Lower lobe of right lung (tissue), 2 donors: Measurements from ENCODE around the gene TLR2. TPM values are rescaled to one million over a fixed set of nuclear protein-coding genes. Genes with fewer than 3 reads are reported as not detected.

ENCODE experiments used
- ATAC-seq, 2 donors: fragments of 200-7000 bp; cut with Tn5 transposase; one replicate each; pipeline ENCODE4 v1.9.1; 2020 to 2022; ENCODE audit warnings: mild to moderate bottlenecking in 2 of 2, moderate library complexity in 2 of 2
- DNase-seq: peaks from one replicate; pipeline ENCODE4 v3.0.0-alpha.2; 2020
- H3K27ac ChIP-seq: fragments of 200-600 bp; one replicate; pipeline ENCODE4 v1.8.0; 2022
- H3K27me3 ChIP-seq: fragments of 200-600 bp; one replicate; pipeline ENCODE4 v1.8.0; 2022; ENCODE audit warnings: low read depth
- H3K36me3 ChIP-seq: fragments of 200-600 bp; one replicate; pipeline ENCODE4 v1.8.0; 2022; ENCODE audit warnings: mild to moderate bottlenecking
- H3K4me1 ChIP-seq: fragments of 200-600 bp; one replicate; pipeline ENCODE4 v1.8.0; 2022
- H3K4me3 ChIP-seq: fragments of 200-600 bp; one replicate; pipeline ENCODE4 v1.8.0; 2022; ENCODE audit warnings: mild to moderate bottlenecking
- H3K9me3 ChIP-seq: fragments of 200-600 bp; one replicate; pipeline ENCODE4 v1.8.0; 2022
- CTCF ChIP-seq: fragments of 200-600 bp; IDR thresholded peaks from one replicate; pipeline ENCODE4 v1.8.0; 2022; ENCODE audit warnings: antibody characterized with exemption, mild to moderate bottlenecking
- intact Hi-C: fragments of 100-400 bp; cut with DNase I; formaldehyde crosslinking; loops from one replicate; pipeline ENCODE4 v1.11.0; 2022
- long read RNA-seq: library from polyadenylated mRNA; unstranded; transcript quantifications from one replicate; pipeline ENCODE4 v2.0.0, GENCODE V29; 2021
- total RNA-seq: library from RNA; stranded (reverse); fragmentation: NEBNext Ultra II Directional; extraction: Animal tissue kit (Norgen Biotek cat#: 25700); gene quantifications from one replicate; pipeline ENCODE4 v1.2.1, GENCODE V29; 2021
- donor health status: DM: no; HTN: yes; CAD: no; lungs with severe emphysema.

The TLR2 gene
- total RNA-seq: 102 TPM
- long read RNA-seq, full-length matches to known transcripts: 46 of 100 reads
- long read RNA-seq, partial matches to known transcripts: 1 of 100 reads
- long read RNA-seq, other reads (novel, unspliced or antisense): 53 of 100 reads

GRCh38 chr4:153684182-153684970, at the start of gene TLR2:
TLR2 (plus strand) TSS chr4:153684280; CDS start chr4:153702908, 18,628 bp downstream.
- Histone ChIP-seq H3K27me3 (no peaks in the 10 kb centered on the region), H3K4me3 (peak within 1 kb of the TSS; percentile 71), H3K9me3 (peaks cover 19% of the 10 kb centered on the region), H3K4me1 (peaks cover 17% of the 10 kb centered on the region), H3K36me3 (peaks cover 17% of the 10 kb centered on the region), H3K27ac (peak within 1 kb of the TSS; percentile 87)
- TF ChIP-seq CTCF: no peak
- ATAC-seq (peak; percentile 96), DNase-seq (peak; percentile 93)
- intact Hi-C loops: no loop called here

GRCh38 chr4:153634738-153635353, 49.2 kb upstream of the TLR2 start:
- DNase-seq (no peak), ATAC-seq (peak; percentile 72 to 75)
- TF ChIP-seq CTCF: peak; percentile 73
- H3K27ac ChIP-seq: no peak overlapping the region
- no peaks in the 10 kb centered on the region for H3K4me1 ChIP-seq
- no peak overlapping the region for H3K4me3 ChIP-seq
- peaks cover 73% of the 10 kb centered on the region for H3K36me3 ChIP-seq
- H3K9me3 ChIP-seq: no peaks in the 10 kb centered on the region
- no peaks in the 10 kb centered on the region for H3K27me3 ChIP-seq
- intact Hi-C loops: loop anchor here (5.0 kb wide), 1 partner anchor 117 kb away; no protein-coding TSS in a partner anchor

- no peaks in the 10 kb centered on the region for H3K9me3 ChIP-seq
- no peaks in the 10 kb centered on the region for H3K27me3 ChIP-seq
- DNase-seq (no peak), ATAC-seq (no peak)
- no peak overlapping the region for H3K27ac ChIP-seq
- no peaks in the 10 kb centered on the region for H3K4me1 ChIP-seq
- no peak overlapping the region for H3K4me3 ChIP-seq
- H3K36me3 ChIP-seq: peaks cover 63% of the 10 kb centered on the region
- intact Hi-C loops: no loop called here
- TF ChIP-seq CTCF: no peak
Observed at GRCh38 chr4:153635846-153636245, 48.2 kb upstream of the TLR2 start.

- TF ChIP-seq CTCF: no peak
- Histone ChIP-seq H3K27me3 (no peaks in the 10 kb centered on the region), H3K4me3 (no peak overlapping the region), H3K4me1 (no peaks in the 10 kb centered on the region), H3K27ac (no peak overlapping the region), H3K36me3 (peaks cover 50% of the 10 kb centered on the region), H3K9me3 (no peaks in the 10 kb centered on the region)
- no peak for DNase-seq
- intact Hi-C loops: no loop called here
- ATAC-seq: no peak
Observed at GRCh38 chr4:153637201-153637600, 46.9 kb upstream of the TLR2 start.

GRCh38 chr4:153638011-153638410, 46.1 kb upstream of the TLR2 start:
- TF ChIP-seq CTCF: no peak
- peaks cover 1% of the 10 kb centered on the region for H3K4me1 ChIP-seq
- ATAC-seq (no peak), DNase-seq (no peak)
- H3K36me3 ChIP-seq: peaks cover 43% of the 10 kb centered on the region
- intact Hi-C loops: no loop called here
- no peak overlapping the region for H3K4me3 ChIP-seq
- H3K27ac ChIP-seq: no peak overlapping the region
- H3K27me3 ChIP-seq: no peaks in the 10 kb centered on the region
- no peaks in the 10 kb centered on the region for H3K9me3 ChIP-seq
